Hippocampal formation (tissue), 2 donors: ENCODE results near the gene GJC1.

Experiments used
- DNase-seq, 2 donors: peaks; one replicate each; lab custom pipeline; 2025; lab: John Stamatoyannopoulos, UW

Gene GJC1

GRCh38 chr17:44829523-44830358, at the start of gene GJC1:
GJC1 (minus strand) TSS chr17:44830287; CDS start chr17:44805817, 24,470 bp downstream.
- no peak for DNase-seq

- no peak for DNase-seq
These were observed 49.3 kb upstream of the GJC1 start for GRCh38 chr17:44879376-44879775.

GRCh38 chr17:44878627-44879221, 48.6 kb upstream of the GJC1 start:
- DNase-seq = peak in 1 of 2 donors; percentile 31

GRCh38 chr17:44877121-44877520, 47.0 kb upstream of the GJC1 start:
- no peak for DNase-seq

GRCh38 chr17:44875761-44876160, 45.7 kb upstream of the GJC1 start:
- no peak for DNase-seq

- peak in 1 of 2 donors; percentile 28 for DNase-seq
These were observed 42.2 kb upstream of the GJC1 start for GRCh38 chr17:44872131-44872768.

- DNase-seq = no peak
These were observed 41.5 kb upstream of the GJC1 start for GRCh38 chr17:44871556-44871955.

- DNase-seq = no peak
These were observed 37.8 kb upstream of the GJC1 start for GRCh38 chr17:44867841-44868240.

- DNase-seq = no peak
These were observed 35.8 kb upstream of the GJC1 start for GRCh38 chr17:44865931-44866330.

- peak; percentile 12 to 29 for DNase-seq
These were observed 35.2 kb upstream of the GJC1 start for GRCh38 chr17:44865231-44865660.

GRCh38 chr17:44864831-44865230, 34.7 kb upstream of the GJC1 start:
- no peak for DNase-seq

GRCh38 chr17:44863061-44863918, 33.2 kb upstream of the GJC1 start:
- no peak for DNase-seq

GRCh38 chr17:44862278-44862914, 32.3 kb upstream of the GJC1 start:
- DNase-seq = no peak

GRCh38 chr17:44859701-44860100, 29.6 kb upstream of the GJC1 start:
- DNase-seq = no peak

- DNase-seq = no peak
These were observed 24.1 kb upstream of the GJC1 start for GRCh38 chr17:44854192-44854591.

- DNase-seq = no peak
These were observed 20.5 kb upstream of the GJC1 start for GRCh38 chr17:44850612-44851011.

GRCh38 chr17:44850025-44850424, 19.9 kb upstream of the GJC1 start:
- DNase-seq = no peak

GRCh38 chr17:44848961-44849489, 18.9 kb upstream of the GJC1 start:
- DNase-seq = no peak

GRCh38 chr17:44848257-44848795, 18.2 kb upstream of the GJC1 start:
- DNase-seq = no peak

- DNase-seq = no peak
These were observed 17.5 kb upstream of the GJC1 start, which contains the start of gene HIGD1B for GRCh38 chr17:44847586-44847985. HIGD1B (plus strand) TSS chr17:44847883; CDS start chr17:44848153, 270 bp downstream.

- no peak for DNase-seq
These were observed 16.1 kb upstream of the GJC1 start for GRCh38 chr17:44846206-44846605.
